ENCODE measurements around the gene TTLL10. TPM values are rescaled to one million over a fixed set of nuclear protein-coding genes. Genes with fewer than 3 reads are reported as not detected.

Gene TTLL10
- total RNA-seq, 1 donor from 2014 or later: not detected

DNA sequence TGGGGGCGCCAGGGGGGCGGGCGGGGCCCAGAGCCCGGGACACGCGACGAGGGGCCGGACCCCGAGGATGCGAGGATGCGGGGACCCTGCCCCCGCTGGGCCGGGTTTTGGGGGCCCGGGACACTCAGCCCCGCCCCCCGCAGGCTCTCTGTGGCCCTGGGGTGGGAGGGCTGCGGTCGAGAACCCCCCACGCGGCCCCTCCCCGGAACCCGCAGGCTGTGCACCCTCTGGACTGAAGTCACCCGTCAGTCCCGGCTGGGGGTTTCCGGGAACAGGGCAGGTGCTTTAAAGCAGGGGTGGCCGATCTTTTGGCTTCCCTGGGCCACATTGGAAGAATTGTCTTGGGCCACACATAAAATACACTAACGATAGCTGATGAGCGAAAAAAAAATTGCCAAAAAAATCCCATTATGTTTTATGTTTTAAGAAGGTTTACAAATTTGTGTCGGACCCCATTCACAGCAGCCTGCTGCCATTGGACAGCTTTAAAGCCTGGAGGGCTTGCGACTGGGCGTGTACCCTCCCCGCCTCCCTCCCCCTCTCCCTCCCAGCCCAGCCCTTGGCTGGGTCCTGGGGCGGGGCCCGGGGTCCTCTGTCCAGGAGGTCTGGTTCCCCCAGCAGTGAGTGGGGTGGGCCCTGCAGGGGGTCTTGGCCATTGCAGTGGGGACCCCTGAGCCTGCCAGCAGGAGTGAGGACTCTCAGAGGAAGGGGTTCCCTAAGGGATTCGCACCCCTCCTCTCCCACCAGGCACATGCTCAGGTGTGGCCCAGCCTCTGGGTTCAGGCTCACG is 36.2 kb upstream of the TTLL10 start:
- Histone ChIP-seq H3K9me3 (ENCODE audit: insufficient read depth, low read depth, low read length) (no peaks in the 10 kb centered on the region), H3K79me2 (ENCODE audit: insufficient read depth, low read length) (no peaks in the 10 kb centered on the region), H4K20me1 (ENCODE audit: insufficient read depth, low read length) (no peaks in the 10 kb centered on the region), H3K4me2 (ENCODE audit: low read length) (no peak overlapping the region), H2AFZ (ENCODE audit: low read depth, low read length) (no peak overlapping the region), H3K9ac (ENCODE audit: low read length) (no peak overlapping the region), H3K27ac (ENCODE audit: low read depth, low read length) (no peak overlapping the region), H3K27me3 (ENCODE audit: insufficient read depth, low read length) (peaks cover 8% of the 10 kb centered on the region), H3K4me3 (ENCODE audit: insufficient read depth, low read depth, low read length) (no peak overlapping the region), H3K36me3 (ENCODE audit: insufficient read depth, low read length) (no peaks in the 10 kb centered on the region), H3K4me1 (ENCODE audit: insufficient read depth, low read length) (no peaks in the 10 kb centered on the region)
- FAIRE-seq (no peak), DNase-seq (ENCODE audit: low read depth) (no peak)
- no peak overlapping the region for H3K4me3 Mint-ChIP-seq (ENCODE audit: unreplicated experiment)
- TF ChIP-seq, protein P1, sequence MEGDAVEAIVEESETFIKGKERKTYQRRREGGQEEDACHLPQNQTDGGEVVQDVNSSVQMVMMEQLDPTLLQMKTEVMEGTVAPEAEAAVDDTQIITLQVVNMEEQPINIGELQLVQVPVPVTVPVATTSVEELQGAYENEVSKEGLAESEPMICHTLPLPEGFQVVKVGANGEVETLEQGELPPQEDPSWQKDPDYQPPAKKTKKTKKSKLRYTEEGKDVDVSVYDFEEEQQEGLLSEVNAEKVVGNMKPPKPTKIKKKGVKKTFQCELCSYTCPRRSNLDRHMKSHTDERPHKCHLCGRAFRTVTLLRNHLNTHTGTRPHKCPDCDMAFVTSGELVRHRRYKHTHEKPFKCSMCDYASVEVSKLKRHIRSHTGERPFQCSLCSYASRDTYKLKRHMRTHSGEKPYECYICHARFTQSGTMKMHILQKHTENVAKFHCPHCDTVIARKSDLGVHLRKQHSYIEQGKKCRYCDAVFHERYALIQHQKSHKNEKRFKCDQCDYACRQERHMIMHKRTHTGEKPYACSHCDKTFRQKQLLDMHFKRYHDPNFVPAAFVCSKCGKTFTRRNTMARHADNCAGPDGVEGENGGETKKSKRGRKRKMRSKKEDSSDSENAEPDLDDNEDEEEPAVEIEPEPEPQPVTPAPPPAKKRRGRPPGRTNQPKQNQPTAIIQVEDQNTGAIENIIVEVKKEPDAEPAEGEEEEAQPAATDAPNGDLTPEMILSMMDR (IDR thresholded peaks at IDR 0.05; ENCODE audit: insufficient read depth, low read depth, low read length): no peak
- no peak for TF ChIP-seq EZH2 (IDR thresholded peaks at IDR 0.05; ENCODE audit: insufficient read depth, low read length)
- H3K9me3 Mint-ChIP-seq (ENCODE audit: unreplicated experiment): no peaks in the 10 kb centered on the region
- H3K4me1 Mint-ChIP-seq (ENCODE audit: low read depth, unreplicated experiment): no peaks in the 10 kb centered on the region
- no peaks in the 10 kb centered on the region for H3K36me3 Mint-ChIP-seq (ENCODE audit: low read depth, unreplicated experiment)
- H3K27me3 Mint-ChIP-seq (ENCODE audit: low read depth, unreplicated experiment): peaks cover 23% of the 10 kb centered on the region
- no peak overlapping the region for H3K27ac Mint-ChIP-seq (ENCODE audit: unreplicated experiment)

DNA sequence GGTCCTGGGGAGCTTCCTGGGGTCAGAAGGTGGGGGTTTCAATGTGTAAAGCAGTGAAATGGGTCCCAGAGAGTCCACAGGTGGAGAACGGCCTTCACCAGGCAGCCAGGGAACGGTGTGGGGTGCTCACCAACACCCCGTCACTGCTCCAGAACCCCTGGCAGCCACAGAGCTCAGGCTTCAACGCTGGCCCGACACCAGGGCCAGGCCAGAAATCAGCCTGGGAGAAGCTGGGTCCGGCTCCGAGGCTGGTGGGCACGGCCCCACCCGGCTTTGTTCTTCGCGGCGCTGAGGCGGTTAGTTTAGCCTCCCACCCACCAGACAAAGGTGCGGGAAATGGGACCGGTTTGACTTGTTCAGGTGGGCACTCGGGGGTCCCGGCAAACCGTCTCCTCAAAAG is 33.0 kb upstream of the TTLL10 start:
- Histone ChIP-seq H3K9me3 (ENCODE audit: insufficient read depth, low read depth, low read length) (no peaks in the 10 kb centered on the region), H3K27ac (ENCODE audit: low read depth, low read length) (no peak overlapping the region), H3K4me2 (ENCODE audit: low read length) (no peak overlapping the region), H3K36me3 (ENCODE audit: insufficient read depth, low read length) (no peaks in the 10 kb centered on the region), H3K79me2 (ENCODE audit: insufficient read depth, low read length) (no peaks in the 10 kb centered on the region), H2AFZ (ENCODE audit: low read depth, low read length) (no peak overlapping the region), H3K4me1 (ENCODE audit: insufficient read depth, low read length) (no peaks in the 10 kb centered on the region), H3K4me3 (ENCODE audit: insufficient read depth, low read depth, low read length) (no peak overlapping the region), H3K9ac (ENCODE audit: low read length) (no peak overlapping the region), H3K27me3 (ENCODE audit: insufficient read depth, low read length) (peaks cover 5% of the 10 kb centered on the region), H4K20me1 (ENCODE audit: insufficient read depth, low read length) (no peaks in the 10 kb centered on the region)
- no peaks in the 10 kb centered on the region for H3K9me3 Mint-ChIP-seq (ENCODE audit: unreplicated experiment)
- no peak overlapping the region for H3K4me3 Mint-ChIP-seq (ENCODE audit: unreplicated experiment)
- no peaks in the 10 kb centered on the region for H3K4me1 Mint-ChIP-seq (ENCODE audit: low read depth, unreplicated experiment)
- no peaks in the 10 kb centered on the region for H3K36me3 Mint-ChIP-seq (ENCODE audit: low read depth, unreplicated experiment)
- H3K27ac Mint-ChIP-seq (ENCODE audit: unreplicated experiment): no peak overlapping the region
- H3K27me3 Mint-ChIP-seq (ENCODE audit: low read depth, unreplicated experiment): peaks cover 19% of the 10 kb centered on the region
- DNase-seq (ENCODE audit: low read depth): no peak
- TF ChIP-seq, protein P1 (IDR thresholded peaks at IDR 0.05; ENCODE audit: insufficient read depth, low read depth, low read length): no peak
- TF ChIP-seq EZH2 (IDR thresholded peaks at IDR 0.05; ENCODE audit: insufficient read depth, low read length): no peak
- no peak for FAIRE-seq

DNA sequence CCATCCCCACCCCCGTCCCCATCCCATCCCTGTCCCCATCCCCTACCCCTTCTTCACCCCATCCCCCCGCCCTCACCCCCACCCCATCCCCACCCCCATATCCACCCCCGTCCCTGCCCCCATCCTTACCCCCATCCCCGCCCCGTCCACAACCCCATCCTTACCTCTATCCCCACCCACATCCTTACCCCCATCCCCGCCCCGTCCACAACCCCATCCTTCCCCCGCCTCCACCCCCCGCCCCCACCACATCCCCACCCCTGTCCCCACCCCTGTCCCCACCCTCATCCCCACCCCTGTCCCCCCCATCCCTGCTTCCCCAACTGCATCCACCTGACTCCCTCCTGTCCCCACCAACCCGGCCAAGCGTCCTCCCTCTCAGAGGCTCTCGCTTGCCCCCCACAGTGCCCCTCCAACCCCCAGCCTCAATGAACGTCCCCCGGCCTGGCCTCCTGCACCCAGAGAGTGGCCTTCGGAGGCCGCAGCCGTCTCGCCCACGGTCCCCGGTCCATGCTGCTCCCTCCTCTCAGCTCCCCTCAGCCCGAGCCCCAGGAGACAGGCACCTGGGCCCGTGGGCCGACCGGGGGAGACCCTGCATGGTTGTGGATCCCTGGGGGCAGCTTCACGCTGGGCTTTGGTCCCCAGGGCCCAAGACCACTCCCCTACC is 32.3 kb upstream of the TTLL10 start:
- peaks cover 20% of the 10 kb centered on the region for H3K27me3 Mint-ChIP-seq (ENCODE audit: low read depth, unreplicated experiment)
- peaks cover 3% of the 10 kb centered on the region for H3K27me3 ChIP-seq (ENCODE audit: insufficient read depth, low read length)
- DNase-seq (ENCODE audit: low read depth): no peak
- no peak overlapping the region for H3K4me3 ChIP-seq (ENCODE audit: insufficient read depth, low read depth, low read length)
- no peaks in the 10 kb centered on the region for H3K36me3 Mint-ChIP-seq (ENCODE audit: low read depth, unreplicated experiment)
- TF ChIP-seq, protein P1 (IDR thresholded peaks at IDR 0.05; ENCODE audit: insufficient read depth, low read depth, low read length): no peak
- no peak for TF ChIP-seq EZH2 (IDR thresholded peaks at IDR 0.05; ENCODE audit: insufficient read depth, low read length)
- no peak overlapping the region for H3K27ac Mint-ChIP-seq (ENCODE audit: unreplicated experiment)
- no peak overlapping the region for H3K9ac ChIP-seq (ENCODE audit: low read length)
- no peak overlapping the region for H3K27ac ChIP-seq (ENCODE audit: low read depth, low read length)
- H3K36me3 ChIP-seq (ENCODE audit: insufficient read depth, low read length): no peaks in the 10 kb centered on the region
- FAIRE-seq: no peak
- no peaks in the 10 kb centered on the region for H3K9me3 ChIP-seq (ENCODE audit: insufficient read depth, low read depth, low read length)
- no peaks in the 10 kb centered on the region for H3K9me3 Mint-ChIP-seq (ENCODE audit: unreplicated experiment)
- H3K4me2 ChIP-seq (ENCODE audit: low read length): no peak overlapping the region
- H3K4me1 Mint-ChIP-seq (ENCODE audit: low read depth, unreplicated experiment): no peaks in the 10 kb centered on the region
- no peaks in the 10 kb centered on the region for H3K4me1 ChIP-seq (ENCODE audit: insufficient read depth, low read length)
- H2AFZ ChIP-seq (ENCODE audit: low read depth, low read length): no peak overlapping the region
- H3K79me2 ChIP-seq (ENCODE audit: insufficient read depth, low read length): no peaks in the 10 kb centered on the region
- H3K4me3 Mint-ChIP-seq (ENCODE audit: unreplicated experiment): no peak overlapping the region
- H4K20me1 ChIP-seq (ENCODE audit: insufficient read depth, low read length): no peaks in the 10 kb centered on the region

Measured in astrocyte (in vitro differentiated cells and primary cell).